MM.1S (cell line): ENCODE results near the gene TSPAN3.

Source experiments
- CTCF ChIP-seq: fragments of 300-600 bp; sonication (generic); IDR thresholded peaks from 2 replicates; pipeline ENCODE4 v1.5.1; 2016; ENCODE audit warnings: antibody characterized with exemption, low read length, mixed read lengths
- EZH2 ChIP-seq: fragments of 300-600 bp; sonication (generic); optimal IDR thresholded peaks from 2 replicates; pipeline ENCODE3; 2017; ENCODE audit warnings: low read depth, mild to moderate bottlenecking, antibody characterized with exemption, low read length, mixed read lengths

DNA sequence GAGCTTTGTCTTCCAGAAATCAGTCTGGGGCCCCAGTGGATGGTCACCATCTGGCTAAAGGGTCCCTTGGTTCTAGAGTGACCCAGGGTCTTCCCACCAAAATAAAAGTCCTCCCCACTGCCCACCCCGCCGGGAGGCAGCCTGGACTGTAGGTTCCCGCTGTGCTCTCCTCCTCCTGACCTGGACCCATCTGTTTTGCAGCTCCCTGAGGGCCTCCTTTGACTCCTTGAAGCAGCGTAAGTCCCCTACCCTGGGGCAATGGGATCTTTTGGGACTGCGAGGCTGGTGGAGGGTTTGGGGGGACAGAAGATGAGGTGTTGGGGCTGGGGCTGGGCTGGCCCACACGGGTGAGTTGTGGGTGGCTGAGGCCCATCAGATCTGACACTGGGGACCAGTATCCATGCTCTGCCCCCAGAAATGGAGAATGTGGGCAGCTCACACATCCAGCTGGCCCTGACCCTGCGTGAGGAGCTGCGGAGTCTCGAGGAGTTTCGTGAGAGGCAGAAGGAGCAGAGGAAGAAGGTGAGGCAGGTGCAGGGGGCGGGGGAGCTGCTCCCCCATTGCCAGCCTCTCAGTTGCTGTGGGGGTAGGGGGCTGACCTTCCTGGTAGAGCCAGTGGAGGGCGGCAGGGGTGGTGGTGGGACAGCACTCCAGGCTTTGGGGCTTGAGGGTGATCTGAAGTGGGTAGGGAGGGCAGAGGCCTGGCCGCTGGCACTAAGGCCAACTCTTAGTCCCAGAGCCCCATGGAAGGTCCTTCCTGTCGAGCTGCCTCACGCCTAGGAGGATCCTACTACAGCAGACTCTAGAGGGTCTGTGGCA, 45.6 kb downstream of the TSPAN3 start:
- TF ChIP-seq CTCF (no peak), EZH2 (no peak)
